OCI-LY7 (cell line): Measurements from ENCODE around the gene FSD2. TPM values are rescaled to one million over a fixed set of nuclear protein-coding genes. Genes with fewer than 3 reads are reported as not detected.
"Not testable (repeated sequence)": the region's sequence is repeated elsewhere in the genome, so short reads cannot be mapped to it uniquely, and the experiment has no call there.

Experiments
- BruUV-seq: library from RNA; stranded (reverse); fragments of 400-500 nt; replicated peaks from 2 replicates; lab custom pipeline; 2021; lab: Mats Ljungman, UMichigan
- CTCF ChIA-PET: fragments of 300-600 bp; sonication (Branson Sonifier 250); formaldehyde crosslinking; loops from one replicate; lab custom pipeline; 2022; ENCODE audit warnings: antibody characterized with exemption; ENCODE audit not compliant: unreplicated experiment; lab: Charles Lee
- POLR2A ChIA-PET: fragments of 300-600 bp; sonication (Branson Sonifier 250); formaldehyde crosslinking; loops from one replicate; lab custom pipeline; 2022; ENCODE audit warnings: antibody characterized with exemption; lab: Charles Lee
- DNase-seq: peaks from one replicate; pipeline ENCODE4 v3.0.0-alpha.2; 2015; ENCODE audit warnings: low spot score
- H2AFZ ChIP-seq: fragments of 200-600 bp; sonication (generic), shearing (Covaris generic); 2 replicates; pipeline ENCODE4 v1.6.1; 2014; ENCODE audit warnings: mild to moderate bottlenecking, antibody characterized with exemption, low read length, moderate library complexity
- H3K27ac ChIP-seq: fragments of 200-600 bp; sonication (generic); 2 replicates; pipeline ENCODE4 v1.5.1; 2014; ENCODE audit warnings: mixed run types, low read depth, mild to moderate bottlenecking, moderate library complexity, low read length, inconsistent platforms; ENCODE audit not compliant: poor library complexity, severe bottlenecking
- H3K36me3 ChIP-seq: fragments of 200-600 bp; sonication (generic); 2 replicates; pipeline ENCODE4 v1.6.1; 2014; ENCODE audit warnings: mild to moderate bottlenecking, antibody characterized with exemption, low read length, moderate library complexity, mixed read lengths; ENCODE audit not compliant: insufficient read depth
- H3K4me1 ChIP-seq: fragments of 200-600 bp; sonication (generic); 2 replicates; pipeline ENCODE4 v1.5.1; 2014; ENCODE audit warnings: mild to moderate bottlenecking, low read length; ENCODE audit not compliant: insufficient read depth, poor library complexity, severe bottlenecking
- H3K4me2 ChIP-seq: fragments of 200-600 bp; sonication (generic); 2 replicates; pipeline ENCODE4 v1.6.1; 2014; ENCODE audit warnings: mild to moderate bottlenecking, low read length
- H3K4me3 ChIP-seq: fragments of 200-600 bp; sonication (generic); 2 replicates; pipeline ENCODE4 v1.5.1; 2014; ENCODE audit warnings: mild to moderate bottlenecking, low read depth, low read length; ENCODE audit not compliant: poor library complexity, severe bottlenecking
- H3K79me2 ChIP-seq: fragments of 200-600 bp; sonication (generic); 2 replicates; pipeline ENCODE4 v1.6.1; 2016; ENCODE audit warnings: low read depth, mild to moderate bottlenecking, low read length, moderate library complexity, mixed read lengths; ENCODE audit not compliant: insufficient read depth
- H3K9me2 ChIP-seq: fragments of 200-600 bp; sonication (generic); 2 replicates; pipeline ENCODE4 v1.6.1; 2016; ENCODE audit warnings: mild to moderate bottlenecking, low read length, mixed read lengths; ENCODE audit not compliant: insufficient read depth
- H3K9me3 ChIP-seq: fragments of 200-600 bp; sonication (generic); 2 replicates; pipeline ENCODE4 v1.6.1; 2014; ENCODE audit warnings: mild to moderate bottlenecking, mixed run types, low read length, mixed read lengths
- H4K20me1 ChIP-seq: fragments of 200-600 bp; sonication (generic); 2 replicates; pipeline ENCODE4 v1.6.1; 2014; ENCODE audit warnings: mild to moderate bottlenecking, antibody characterized with exemption, low read length, moderate library complexity, mixed read lengths; ENCODE audit not compliant: insufficient read depth
- EZH2phosphoT487 ChIP-seq: fragments of 200-600 bp; sonication (generic); IDR thresholded peaks from 2 replicates; pipeline ENCODE4 v1.6.1; 2018; ENCODE audit warnings: low read depth, borderline replicate concordance, mild to moderate bottlenecking, mixed run types, antibody characterized with exemption, low read length, moderate library complexity, mixed read lengths
- intact Hi-C: fragments of 100-400 bp; cut with micrococcal nuclease; formaldehyde crosslinking; loops from one replicate; pipeline ENCODE4 v1.10.0; 2022; ENCODE audit not compliant: unreplicated experiment
- total RNA-seq, 2 experiments: library from RNA; depleted of rRNA in 1 of 2; stranded (reverse); fragments of >200 nt in 1 of 2; shearing (Covaris generic) in 1 of 2; gene quantifications; 2 replicates each; pipeline ENCODE4 v1.2.3, GENCODE V29; 2014 to 2022
- TF ChIP-seq, protein P1 (sequence below): fragments of 200-600 bp; sonication (generic); conservative IDR thresholded peaks from 2 replicates; pipeline ENCODE4 v1.5.1; 2014; ENCODE audit warnings: mild to moderate bottlenecking, antibody characterized with exemption, low read length, moderate library complexity, mixed read lengths

Gene FSD2
- total RNA-seq, 2 experiments from 2014 or later = 0.32 to 0.92 TPM

DNA sequence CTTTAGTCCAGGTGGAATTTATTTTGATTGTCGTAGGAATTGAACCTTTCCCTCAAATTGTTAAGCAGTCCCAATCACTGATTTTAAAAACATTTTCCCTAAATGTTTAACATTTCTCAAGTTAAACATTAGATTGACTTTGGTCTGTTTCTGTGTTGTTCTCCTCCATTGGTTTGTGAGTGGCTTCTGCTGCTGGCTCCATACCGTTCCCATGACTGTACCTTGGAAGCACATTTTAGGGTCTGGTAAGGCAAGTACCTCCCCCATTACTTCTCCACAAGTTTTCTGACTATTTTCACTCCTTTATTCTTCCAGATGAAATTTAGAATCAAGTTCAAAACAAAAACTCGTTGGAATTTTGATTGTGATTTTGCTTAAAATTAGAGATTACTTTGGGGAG lies 15.5 kb upstream of the FSD2 start:
- H3K79me2 ChIP-seq, H4K20me1 ChIP-seq, H2AFZ ChIP-seq, intact Hi-C loops, H3K4me2 ChIP-seq, H3K4me1 ChIP-seq, H3K4me3 ChIP-seq, H3K27ac ChIP-seq, H3K9me3 ChIP-seq, POLR2A ChIA-PET, DNase-seq, CTCF ChIA-PET, BruUV-seq, H3K9me2 ChIP-seq: not testable (repeated sequence)
- peaks cover 95% of the 10 kb centered on the region for H3K36me3 ChIP-seq

DNA sequence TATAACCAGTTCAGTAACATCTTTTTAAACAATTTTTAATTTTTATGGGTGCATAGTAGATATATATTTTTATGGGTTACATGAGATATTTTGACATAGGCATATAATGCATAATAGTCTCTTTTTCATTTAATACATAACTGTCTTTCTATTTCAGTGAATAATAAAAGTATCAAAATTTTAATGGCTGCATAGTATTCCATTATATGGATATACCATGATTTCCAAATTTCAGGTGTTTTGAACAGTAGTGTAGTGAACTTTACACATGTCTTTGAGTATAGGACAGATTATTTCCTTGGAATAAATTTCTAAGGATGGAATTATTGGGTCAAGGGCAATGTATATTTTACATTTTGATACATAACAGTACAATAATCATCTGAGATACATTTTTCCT lies 14.3 kb upstream of the FSD2 start:
- no peak overlapping the region for H3K4me3 ChIP-seq
- H2AFZ ChIP-seq = no peak overlapping the region
- intact Hi-C loops = no loop called here
- BruUV-seq = no TSS peak
- no peaks in the 10 kb centered on the region for H4K20me1 ChIP-seq
- no peaks in the 10 kb centered on the region for H3K9me2 ChIP-seq
- H3K27ac ChIP-seq = no peak overlapping the region
- peaks cover 15% of the 10 kb centered on the region; the same call in 1 of the 2 replicates for H3K79me2 ChIP-seq
- DNase-seq = no peak
- POLR2A ChIA-PET = no interaction called here
- H3K4me1 ChIP-seq = no peaks in the 10 kb centered on the region
- no peaks in the 10 kb centered on the region for H3K9me3 ChIP-seq
- H3K36me3 ChIP-seq = peaks cover 95% of the 10 kb centered on the region
- TF ChIP-seq, protein P1, sequence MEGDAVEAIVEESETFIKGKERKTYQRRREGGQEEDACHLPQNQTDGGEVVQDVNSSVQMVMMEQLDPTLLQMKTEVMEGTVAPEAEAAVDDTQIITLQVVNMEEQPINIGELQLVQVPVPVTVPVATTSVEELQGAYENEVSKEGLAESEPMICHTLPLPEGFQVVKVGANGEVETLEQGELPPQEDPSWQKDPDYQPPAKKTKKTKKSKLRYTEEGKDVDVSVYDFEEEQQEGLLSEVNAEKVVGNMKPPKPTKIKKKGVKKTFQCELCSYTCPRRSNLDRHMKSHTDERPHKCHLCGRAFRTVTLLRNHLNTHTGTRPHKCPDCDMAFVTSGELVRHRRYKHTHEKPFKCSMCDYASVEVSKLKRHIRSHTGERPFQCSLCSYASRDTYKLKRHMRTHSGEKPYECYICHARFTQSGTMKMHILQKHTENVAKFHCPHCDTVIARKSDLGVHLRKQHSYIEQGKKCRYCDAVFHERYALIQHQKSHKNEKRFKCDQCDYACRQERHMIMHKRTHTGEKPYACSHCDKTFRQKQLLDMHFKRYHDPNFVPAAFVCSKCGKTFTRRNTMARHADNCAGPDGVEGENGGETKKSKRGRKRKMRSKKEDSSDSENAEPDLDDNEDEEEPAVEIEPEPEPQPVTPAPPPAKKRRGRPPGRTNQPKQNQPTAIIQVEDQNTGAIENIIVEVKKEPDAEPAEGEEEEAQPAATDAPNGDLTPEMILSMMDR = no peak
- TF ChIP-seq EZH2phosphoT487 = no peak
- no peak overlapping the region for H3K4me2 ChIP-seq
- CTCF ChIA-PET = no interaction called here

DNA sequence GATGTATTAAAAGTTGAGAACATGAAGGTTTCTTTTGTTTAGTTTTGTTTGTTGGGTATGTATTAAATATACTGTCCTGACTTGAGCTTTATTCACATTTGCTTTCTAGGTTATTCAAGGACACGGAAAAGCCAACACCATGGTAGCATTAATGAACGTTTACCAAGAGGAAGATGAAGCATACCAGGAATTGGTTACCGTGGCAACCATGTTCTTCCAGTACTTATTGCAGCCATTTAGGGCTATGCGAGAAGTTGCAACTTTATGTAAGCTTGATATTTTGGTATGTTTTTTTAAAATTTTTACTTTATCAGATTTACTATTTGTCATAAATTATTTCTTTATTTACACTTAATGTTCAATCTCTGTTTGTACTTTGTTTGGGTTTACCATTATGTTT lies 7.1 kb upstream of the FSD2 start:
- no peaks in the 10 kb centered on the region for H3K9me2 ChIP-seq
- no peak overlapping the region for H3K4me3 ChIP-seq
- H4K20me1 ChIP-seq = peaks cover 8% of the 10 kb centered on the region
- TF ChIP-seq EZH2phosphoT487 = no peak
- TF ChIP-seq, protein P1 = no peak
- H2AFZ ChIP-seq = no peak overlapping the region
- BruUV-seq = no TSS peak
- H3K36me3 ChIP-seq = peaks cover 54% of the 10 kb centered on the region
- no peak for DNase-seq
- ChIA-PET POLR2A (interaction anchor here (0.5 to 4.0 kb wide), 3 partner anchors 18 to 117 kb away, joined by 3 to 26 read pairs (median 4); no protein-coding TSS in a partner anchor), CTCF (interaction anchor here (0.6 kb wide), 1 partner anchor 9 kb away, joined by 4 read pairs; no protein-coding TSS in a partner anchor)
- peaks cover 22% of the 10 kb centered on the region for H3K4me1 ChIP-seq
- peaks cover 62% of the 10 kb centered on the region for H3K79me2 ChIP-seq
- no peak overlapping the region for H3K27ac ChIP-seq
- no peak overlapping the region for H3K4me2 ChIP-seq
- no peaks in the 10 kb centered on the region for H3K9me3 ChIP-seq
- intact Hi-C loops = no loop called here
